NCI-H82 treated with DMSO at 0.1 percent for 48 hours (cell line): ENCODE measurements around the gene USP48.
A peak's percentile ranks its signal among the peaks of the same experiment; 100 is the strongest.

Experiments used
- DNase-seq: peaks from one replicate; lab custom pipeline; 2025; ENCODE audit not compliant: unreplicated experiment; lab: John Stamatoyannopoulos, UW

USP48 gene

GRCh38 chr1:21670059-21670881 is 112.7 kb downstream of the USP48 start:
- DNase-seq: no peak

- peak; percentile 18 for DNase-seq
Observed at GRCh38 chr1:21669258-21670058, 113.5 kb downstream of the USP48 start, which contains the start of gene RAP1GAP. Gene RAP1GAP, minus strand, starts transcription at chr1:21669357. Its CDS starts 49,325 bp downstream, at chr1:21620032.

GRCh38 chr1:21668951-21669257 is 114.0 kb downstream of the USP48 start:
- DNase-seq: no peak

GRCh38 chr1:21668232-21668950 is 114.6 kb downstream of the USP48 start:
- DNase-seq: no peak

GRCh38 chr1:21667348-21668231 is 115.4 kb downstream of the USP48 start:
- DNase-seq: no peak

- no peak for DNase-seq
Observed at GRCh38 chr1:21666576-21667320, 116.2 kb downstream of the USP48 start.

- DNase-seq: no peak
Observed at GRCh38 chr1:21665711-21666575, 117.0 kb downstream of the USP48 start.

- no peak for DNase-seq
Observed at GRCh38 chr1:21664806-21665588, 118.0 kb downstream of the USP48 start.

- no peak for DNase-seq
Observed at GRCh38 chr1:21663951-21664805, 118.8 kb downstream of the USP48 start.

GRCh38 chr1:21663248-21663950 is 119.5 kb downstream of the USP48 start:
- no peak for DNase-seq

GRCh38 chr1:21662426-21663247 is 120.3 kb downstream of the USP48 start:
- DNase-seq: no peak

GRCh38 chr1:21661886-21662285 is 121.1 kb downstream of the USP48 start:
- no peak for DNase-seq

- DNase-seq: no peak
Observed at GRCh38 chr1:21659924-21660326, 123.0 kb downstream of the USP48 start.

- DNase-seq: peak; percentile 36
Observed at GRCh38 chr1:21659099-21659923, 123.6 kb downstream of the USP48 start.
